ENCODE results near the gene C1orf141. TPM values are rescaled to one million over a fixed set of nuclear protein-coding genes. Genes with fewer than 3 reads are reported as not detected.
"Not testable (repeated sequence)": the region's sequence is repeated elsewhere in the genome, so short reads cannot be mapped to it uniquely, and the experiment has no call there.

C1orf141 gene
- total and polyA plus RNA-seq, 8 donors = 0.24 to 2.3 (median 0.40) TPM; not detected in 2

DNA sequence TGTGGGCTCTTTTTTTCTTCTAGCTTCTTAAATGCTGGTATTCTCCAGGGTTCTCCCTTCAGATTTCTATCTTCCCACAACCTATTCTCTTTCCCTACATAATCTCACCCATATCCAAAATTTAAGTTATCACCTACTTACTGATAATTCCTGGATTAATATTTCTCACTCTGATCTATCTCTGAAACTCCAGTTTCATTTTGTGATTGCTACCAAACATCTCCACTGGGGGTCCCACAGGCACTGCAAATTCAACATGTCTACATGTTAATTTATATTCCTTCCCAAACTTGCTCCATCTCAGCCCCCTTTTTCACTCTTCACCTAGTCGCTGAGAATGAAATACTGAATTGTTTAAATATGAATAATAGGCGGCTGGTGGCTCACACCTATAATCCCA lies 9.9 kb upstream of the C1orf141 start:
- peaks cover 0 to 9% of the 10 kb centered on the region in 2 donors for H3K4me1 ChIP-seq
- no peaks in the 10 kb centered on the region for H3K36me3 ChIP-seq
- intact Hi-C loops (cut with DNase I) = loop anchor here in 1 of 2 donors (10.0 kb wide), 1 partner anchor 140 kb away; no protein-coding TSS in a partner anchor
- no peaks in the 10 kb centered on the region for H3K27me3 ChIP-seq
- no peak overlapping the region for H3K4me3 ChIP-seq
- no peak for ATAC-seq
- no peak overlapping the region for H3K27ac ChIP-seq
- no peaks in the 10 kb centered on the region for H3K9me3 ChIP-seq
- no peak for DNase-seq
- TF ChIP-seq, protein P1, sequence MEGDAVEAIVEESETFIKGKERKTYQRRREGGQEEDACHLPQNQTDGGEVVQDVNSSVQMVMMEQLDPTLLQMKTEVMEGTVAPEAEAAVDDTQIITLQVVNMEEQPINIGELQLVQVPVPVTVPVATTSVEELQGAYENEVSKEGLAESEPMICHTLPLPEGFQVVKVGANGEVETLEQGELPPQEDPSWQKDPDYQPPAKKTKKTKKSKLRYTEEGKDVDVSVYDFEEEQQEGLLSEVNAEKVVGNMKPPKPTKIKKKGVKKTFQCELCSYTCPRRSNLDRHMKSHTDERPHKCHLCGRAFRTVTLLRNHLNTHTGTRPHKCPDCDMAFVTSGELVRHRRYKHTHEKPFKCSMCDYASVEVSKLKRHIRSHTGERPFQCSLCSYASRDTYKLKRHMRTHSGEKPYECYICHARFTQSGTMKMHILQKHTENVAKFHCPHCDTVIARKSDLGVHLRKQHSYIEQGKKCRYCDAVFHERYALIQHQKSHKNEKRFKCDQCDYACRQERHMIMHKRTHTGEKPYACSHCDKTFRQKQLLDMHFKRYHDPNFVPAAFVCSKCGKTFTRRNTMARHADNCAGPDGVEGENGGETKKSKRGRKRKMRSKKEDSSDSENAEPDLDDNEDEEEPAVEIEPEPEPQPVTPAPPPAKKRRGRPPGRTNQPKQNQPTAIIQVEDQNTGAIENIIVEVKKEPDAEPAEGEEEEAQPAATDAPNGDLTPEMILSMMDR (IDR thresholded peaks at IDR 0.05) = no peak

DNA sequence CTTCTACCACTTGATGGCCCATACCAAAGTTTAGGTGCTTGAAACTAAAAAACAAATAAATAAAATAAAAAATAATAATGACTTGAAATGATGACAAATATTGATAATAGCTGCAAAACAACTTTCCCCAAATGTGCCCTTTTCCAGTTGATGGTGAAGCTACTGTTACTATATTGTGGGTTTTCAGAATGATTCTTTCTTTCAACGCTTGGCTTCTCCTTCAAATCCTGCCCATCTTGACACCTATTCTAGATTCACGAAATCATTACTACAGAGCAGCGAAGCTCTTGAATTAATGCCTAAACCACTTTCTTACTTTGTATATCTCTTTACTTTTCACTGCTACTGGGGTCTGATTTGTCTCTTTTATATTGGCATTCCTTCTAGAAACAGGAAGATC lies 9.2 kb upstream of the C1orf141 start:
- intact Hi-C loops (cut with DNase I) = loop anchor here in 1 of 2 donors (10.0 kb wide), 1 partner anchor 139 kb away; no protein-coding TSS in a partner anchor
- Histone ChIP-seq H3K9me3 (no peaks in the 10 kb centered on the region), H3K4me1 (peaks cover 0 to 4% of the 10 kb centered on the region in 2 donors), H3K27ac (no peak overlapping the region), H3K4me3 (no peak overlapping the region), H3K27me3 (no peaks in the 10 kb centered on the region), H3K36me3 (no peaks in the 10 kb centered on the region)
- TF ChIP-seq, protein P1 (IDR thresholded peaks at IDR 0.05) = no peak
- ATAC-seq (no peak), DNase-seq (no peak)

DNA sequence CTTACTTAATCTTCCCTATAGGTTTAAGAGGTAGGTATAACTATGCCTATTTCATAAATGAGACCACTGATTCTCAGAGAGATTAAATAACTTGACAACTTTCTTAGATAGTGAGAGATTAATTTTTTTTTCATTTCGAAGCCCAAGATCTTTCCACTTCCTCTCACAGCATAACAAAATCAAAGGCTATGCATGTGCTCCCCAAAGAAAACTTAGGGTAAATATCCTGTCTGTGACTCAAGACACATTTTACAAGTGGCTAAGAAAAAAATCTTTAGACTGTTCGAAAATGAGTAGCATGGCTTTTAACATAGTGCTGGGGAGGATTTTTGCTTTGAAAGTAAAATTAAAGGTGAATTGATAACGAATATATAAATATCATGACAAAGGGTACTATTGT lies 8.2 kb upstream of the C1orf141 start:
- intact Hi-C loops (cut with DNase I) = loop anchor here in 1 of 2 donors (10.0 kb wide), 1 partner anchor 138 kb away; no protein-coding TSS in a partner anchor

DNA sequence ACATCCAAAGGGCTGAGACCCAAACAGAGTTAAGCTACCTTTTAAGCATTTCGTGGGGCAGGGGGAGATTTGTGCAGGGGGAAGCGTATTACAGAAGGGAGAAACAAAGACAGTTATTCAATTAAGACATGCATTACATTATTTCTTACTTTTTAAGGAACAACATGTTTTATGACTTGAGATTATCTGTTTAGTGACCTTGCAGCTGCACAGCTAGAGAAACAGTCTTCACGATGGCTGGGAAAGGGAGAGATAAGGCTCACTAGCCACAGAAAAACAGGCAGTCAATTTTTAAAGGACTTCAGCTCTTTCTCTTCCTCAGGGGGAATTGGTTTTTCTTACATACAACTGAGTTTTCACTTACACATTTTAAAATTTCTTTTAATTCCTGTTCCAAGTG lies 7.1 kb upstream of the C1orf141 start:
- H3K27me3 ChIP-seq, H3K36me3 ChIP-seq, H3K9me3 ChIP-seq, H3K4me3 ChIP-seq, ATAC-seq, H3K27ac ChIP-seq, H3K4me1 ChIP-seq, DNase-seq: not testable (repeated sequence)
- intact Hi-C loops (cut with DNase I) = loop anchor here in 1 of 2 donors (10.0 kb wide), 1 partner anchor 137 kb away; no protein-coding TSS in a partner anchor

More for the DNA sequence above, 8.2 kb upstream of the C1orf141 start:
- Histone ChIP-seq H3K4me3 (no peak overlapping the region), H3K9me3 (no peaks in the 10 kb centered on the region), H3K27ac (no peak overlapping the region), H3K36me3 (no peaks in the 10 kb centered on the region), H3K27me3 (no peaks in the 10 kb centered on the region), H3K4me1 (no peaks in the 10 kb centered on the region)
- TF ChIP-seq, protein P1 (IDR thresholded peaks at IDR 0.05) = no peak
- ATAC-seq = no peak
- DNase-seq = no peak

DNA sequence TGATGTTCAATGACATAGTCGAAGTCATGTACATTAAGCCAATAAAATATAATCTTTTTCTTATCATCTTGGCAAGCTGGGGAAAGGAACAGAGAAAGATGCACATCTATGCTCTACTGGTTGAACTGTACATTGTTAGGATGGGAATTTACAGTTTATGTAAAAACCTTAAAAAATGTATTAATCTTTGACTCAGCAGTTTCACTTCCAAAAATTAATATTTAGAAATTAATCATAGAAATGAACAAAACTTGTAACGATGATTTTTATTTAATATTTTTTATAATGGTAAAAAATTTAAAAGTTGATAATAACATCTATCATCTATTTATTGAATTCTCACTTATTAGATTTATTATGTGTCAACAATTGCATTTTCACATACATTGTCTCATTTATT lies 5.7 kb upstream of the C1orf141 start:
- peaks cover 0 to under 1% of the 10 kb centered on the region in 2 donors for H3K4me1 ChIP-seq
- DNase-seq (no peak), ATAC-seq (no peak)
- intact Hi-C loops (cut with DNase I) = loop anchor here in 1 of 2 donors (10.0 kb wide), 1 partner anchor 136 kb away; no protein-coding TSS in a partner anchor
- no peak overlapping the region for H3K27ac ChIP-seq
- H3K36me3 ChIP-seq = no peaks in the 10 kb centered on the region
- no peaks in the 10 kb centered on the region for H3K27me3 ChIP-seq
- TF ChIP-seq, protein P1 (IDR thresholded peaks at IDR 0.05) = no peak
- no peaks in the 10 kb centered on the region for H3K9me3 ChIP-seq
- H3K4me3 ChIP-seq = no peak overlapping the region

Data from left lung (tissue), 10 donors.